Lung microvascular endothelial cell (primary cell): ENCODE data around the gene TRAF1. TPM values are rescaled to one million over a fixed set of nuclear protein-coding genes. Genes with fewer than 3 reads are reported as not detected.
A peak's percentile ranks its signal among the peaks of the same experiment; 100 is the strongest.
"Not testable (repeated sequence)": the region's sequence is repeated elsewhere in the genome, so short reads cannot be mapped to it uniquely, and the experiment has no call there.

Experiments used
- DNase-seq, 2 donors: peaks; one replicate each; pipeline versions ENCODE4 v3.0.0 to v3.0.0-alpha.2; 2010; ENCODE audit warnings: low read depth in 2 of 2
- total RNA-seq: library from RNA; depleted of rRNA; stranded (reverse); fragments of >200 nt; gene quantifications from 2 replicates; pipeline ENCODE4 v1.2.1, GENCODE V29; 2014

The TRAF1 gene
- 0.60 and 1.1 TPM in 2 replicates for total RNA-seq

GRCh38 chr9:120926397-120926928, at the start of gene TRAF1:
TRAF1 (minus strand) TSS chr9:120926796; CDS start chr9:120926075, 721 bp downstream.
- peak in 1 of 2 donors; percentile 8 for DNase-seq

GRCh38 chr9:120974921-120975320, 48.3 kb upstream of the TRAF1 start:
- no peak for DNase-seq

DNA sequence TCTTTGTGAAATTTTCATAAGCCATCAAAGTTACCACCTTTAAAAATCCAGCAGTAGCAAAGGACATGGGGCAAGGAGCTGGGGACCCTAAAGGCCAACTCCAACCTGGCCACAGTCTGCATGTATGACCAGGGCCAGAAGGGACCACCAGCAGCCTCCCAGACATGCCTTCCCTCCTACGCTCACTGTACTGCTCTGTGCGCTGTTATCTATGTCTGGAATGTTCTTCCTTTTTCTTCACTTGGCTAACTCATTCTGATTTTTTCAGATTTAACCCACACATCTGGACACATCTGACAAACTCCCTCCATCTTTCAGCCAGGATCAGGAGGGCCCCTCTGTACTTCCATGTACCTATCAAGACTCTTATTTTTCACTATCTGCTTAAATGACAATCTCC, 47.6 kb upstream of the TRAF1 start:
- no peak for DNase-seq

GRCh38 chr9:120971938-120972337, 45.3 kb upstream of the TRAF1 start:
- DNase-seq: no peak

DNA sequence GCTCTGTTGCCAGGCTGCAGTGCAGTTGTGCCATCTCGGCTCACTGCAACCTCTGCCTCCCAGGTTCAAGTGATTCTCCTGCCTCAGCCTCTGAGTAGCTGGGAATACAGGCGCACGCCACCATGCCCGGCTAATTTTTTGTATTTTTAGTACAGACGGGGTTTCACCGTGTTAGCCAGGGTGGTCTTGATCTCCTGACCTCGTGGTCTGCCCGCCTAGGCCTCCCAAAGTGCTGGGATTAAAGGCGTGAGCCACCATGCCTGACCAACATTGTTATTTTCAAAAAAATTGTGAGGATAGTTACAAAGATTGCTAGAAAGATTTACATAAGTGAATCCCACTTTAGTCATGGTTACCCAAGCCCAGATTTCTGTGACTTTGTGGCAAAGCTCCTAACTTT, 44.9 kb upstream of the TRAF1 start:
- not testable (repeated sequence) for DNase-seq

DNA sequence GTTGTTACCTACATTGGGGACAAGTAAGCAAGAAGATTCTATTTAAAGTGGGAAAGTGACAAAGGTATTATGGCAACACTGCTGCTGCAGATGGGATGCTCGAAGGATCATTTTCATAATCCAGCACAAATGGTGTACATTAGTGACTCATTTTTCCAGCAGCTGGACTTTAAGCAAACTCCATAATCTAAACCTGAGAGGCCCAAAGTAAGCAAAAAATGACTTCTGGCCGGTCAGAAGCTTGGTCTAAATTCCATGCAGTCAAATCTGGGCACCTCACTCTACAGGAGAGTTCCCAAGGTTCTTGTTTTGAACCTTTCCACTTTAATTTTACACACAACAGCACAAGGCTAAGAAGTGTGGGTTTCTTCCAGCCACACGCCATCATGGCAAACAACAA, 43.6 kb upstream of the TRAF1 start:
- DNase-seq: no peak

- no peak for DNase-seq
Measured at GRCh38 chr9:120966013-120966369, 39.4 kb upstream of the TRAF1 start.

GRCh38 chr9:120965344-120966012, 38.9 kb upstream of the TRAF1 start:
- DNase-seq: no peak

DNA sequence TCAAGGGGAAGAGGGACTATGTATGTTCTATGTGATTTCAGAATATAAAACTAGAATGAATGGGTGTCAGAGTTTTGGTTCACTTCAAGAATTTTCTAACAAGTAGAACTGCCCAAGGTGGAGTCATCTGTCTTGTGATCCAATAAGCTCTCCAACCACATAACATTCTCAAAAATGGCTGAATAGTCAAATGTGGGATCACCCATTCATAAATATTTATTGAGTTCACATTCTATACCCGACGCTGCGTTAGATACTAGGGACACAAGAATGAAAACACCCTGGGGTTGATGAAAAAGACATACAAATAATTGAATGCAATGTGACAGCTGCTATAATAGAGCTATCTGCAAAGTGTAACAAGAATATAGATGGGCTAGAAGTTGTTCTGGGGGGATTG, 35.3 kb upstream of the TRAF1 start:
- no peak for DNase-seq

GRCh38 chr9:120960001-120960400, 33.4 kb upstream of the TRAF1 start:
- DNase-seq: no peak

DNA sequence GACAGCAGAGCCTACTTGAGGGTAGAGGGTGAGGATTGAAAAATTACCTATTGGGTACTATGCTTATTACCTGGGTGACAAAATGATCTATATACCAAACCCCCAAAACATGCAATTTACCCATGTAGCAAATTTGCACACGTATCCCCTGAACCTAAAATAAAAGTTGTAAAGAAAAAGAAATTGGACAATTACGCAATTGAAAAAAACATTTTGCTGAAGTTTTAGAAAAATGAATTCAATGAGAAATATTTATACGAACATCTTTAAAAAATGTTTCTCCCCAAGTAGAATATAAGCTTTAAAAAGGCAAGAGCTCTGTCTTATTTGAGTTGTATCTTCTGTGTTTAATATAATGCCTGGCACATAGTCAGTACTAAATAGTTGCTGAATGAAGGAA, 30.3 kb upstream of the TRAF1 start:
- DNase-seq: no peak

DNA sequence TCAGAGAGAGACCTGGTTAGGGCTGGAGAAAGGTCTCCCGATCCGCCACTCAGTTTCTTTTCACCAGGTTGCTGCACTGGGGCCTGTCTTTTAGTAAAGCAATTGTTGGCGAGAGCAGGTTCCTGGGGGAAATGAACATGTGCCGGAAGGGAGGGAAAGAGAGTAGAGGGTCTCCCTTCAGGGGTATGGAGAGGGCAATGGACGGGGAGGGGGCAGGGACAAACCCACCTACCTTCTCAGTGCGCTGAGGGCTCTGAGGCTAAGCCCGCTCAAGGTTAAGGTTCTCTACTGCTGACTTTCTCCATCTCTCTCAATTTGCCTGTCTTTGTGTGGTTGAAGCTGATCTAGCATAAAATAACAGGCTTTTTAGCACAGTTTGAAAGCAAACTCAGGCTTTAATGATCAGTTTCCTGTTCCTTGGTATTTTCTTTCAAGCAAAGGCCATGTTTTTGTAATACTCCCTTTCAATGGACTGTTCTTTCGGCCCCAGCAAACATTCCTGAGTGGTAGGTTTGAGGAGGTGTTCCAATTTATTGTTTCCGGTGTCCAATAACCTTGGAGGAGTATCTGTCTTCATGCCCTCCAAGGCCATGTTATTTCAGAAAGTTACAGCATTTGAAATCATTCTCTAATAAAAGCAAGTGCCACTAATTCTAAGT, 25.5 kb upstream of the TRAF1 start:
- DNase-seq: peak in 1 of 2 donors; percentile 15

- DNase-seq: peak; percentile 32 to 71
Measured at GRCh38 chr9:120950421-120951388, 24.1 kb upstream of the TRAF1 start.

GRCh38 chr9:120949290-120949689, 22.7 kb upstream of the TRAF1 start:
- no peak for DNase-seq

GRCh38 chr9:120948824-120949223, 22.2 kb upstream of the TRAF1 start:
- DNase-seq: no peak

DNA sequence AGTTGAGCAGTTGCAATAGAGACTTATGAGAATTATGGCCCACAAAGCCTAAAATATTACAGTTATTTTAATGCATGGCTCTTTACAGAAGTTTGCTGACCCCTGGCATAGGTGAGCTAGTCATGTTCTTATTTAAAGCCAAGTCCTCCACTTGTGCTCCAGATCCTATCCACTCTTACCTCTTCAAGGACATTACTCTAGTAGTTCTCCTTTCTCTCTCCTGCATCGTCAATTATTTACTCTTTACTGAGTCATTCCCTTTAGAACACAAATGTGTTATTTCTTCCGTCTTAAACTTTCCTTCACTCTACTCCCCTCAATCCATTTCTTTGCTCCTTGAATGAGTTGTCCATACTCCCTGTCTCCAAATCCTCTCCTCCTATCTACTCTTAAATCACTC, 20.6 kb upstream of the TRAF1 start:
- DNase-seq: no peak

DNA sequence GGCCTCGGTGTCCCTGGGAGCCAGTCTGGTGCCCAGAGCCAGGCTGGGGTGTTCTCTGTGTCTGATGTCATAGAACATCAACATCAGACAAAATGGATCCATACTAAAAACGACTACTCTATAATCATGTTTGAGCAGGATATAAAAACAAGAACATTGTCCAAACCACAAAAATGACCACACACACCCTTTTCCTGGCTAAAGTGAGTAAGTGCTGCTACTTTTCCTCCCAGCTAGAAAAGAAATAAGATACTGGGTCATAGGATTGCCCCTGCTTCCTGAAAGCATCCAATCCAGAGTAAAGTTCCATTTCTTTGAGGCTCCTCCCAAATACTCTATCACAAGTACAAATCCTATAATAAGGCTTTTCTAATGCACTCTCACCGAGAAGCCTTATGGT, 19.7 kb upstream of the TRAF1 start:
- DNase-seq: peak in 1 of 2 donors; percentile 67

DNA sequence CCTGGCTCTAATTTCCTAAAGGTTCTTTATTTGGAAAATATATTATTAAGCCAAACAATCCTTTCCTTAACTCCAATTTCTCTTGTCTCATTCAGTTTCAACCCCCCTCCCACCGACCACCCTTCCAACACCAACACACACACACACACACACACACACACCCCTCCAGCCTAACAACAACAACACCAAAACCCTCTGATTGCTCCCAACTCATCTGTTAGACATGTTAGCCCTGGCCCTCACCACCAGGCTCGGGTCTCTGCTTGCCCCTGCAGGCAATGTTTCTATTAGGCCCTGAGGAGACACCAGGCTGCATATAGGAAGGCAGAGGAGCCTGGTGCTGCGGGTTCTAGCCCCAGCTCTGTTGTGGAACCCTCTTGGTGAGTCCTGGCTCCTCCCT, 18.4 kb upstream of the TRAF1 start:
- DNase-seq: no peak

GRCh38 chr9:120944434-120944843, 17.8 kb upstream of the TRAF1 start:
- DNase-seq: no peak

- peak; percentile 20 to 51 for DNase-seq
Measured at GRCh38 chr9:120942186-120943001, 15.8 kb upstream of the TRAF1 start.
